GM13977 (cell line): ENCODE measurements around the gene ZNF362.

Experiments
- DNase-seq: peaks from one replicate; pipeline ENCODE4 v3.0.0; 2012; ENCODE audit warnings: low spot score
- CTCF ChIP-seq: IDR thresholded peaks from 2 replicates; pipeline ENCODE4 v1.5.1; 2012; ENCODE audit warnings: mild to moderate bottlenecking, control low read depth; ENCODE audit not compliant: insufficient read depth; ENCODE audit errors: extremely low read depth, missing control alignments
- in situ Hi-C: fragments of 300-500 bp; cut with MboI; formaldehyde crosslinking; loops from one replicate; pipeline ENCODE4 v1.12.0; 2022; ENCODE audit warnings: low sequenced_read_pairs, low pct_unique_long_range_greater_than_20kb, mixed read lengths, inconsistent platforms; ENCODE audit not compliant: unreplicated experiment

The ZNF362 gene

GRCh38 chr1:33300673-33301072 is 44.4 kb downstream of the ZNF362 start:
- DNase-seq, result no peak
- in situ Hi-C loops, result no loop called here
- no peak for TF ChIP-seq CTCF

DNA sequence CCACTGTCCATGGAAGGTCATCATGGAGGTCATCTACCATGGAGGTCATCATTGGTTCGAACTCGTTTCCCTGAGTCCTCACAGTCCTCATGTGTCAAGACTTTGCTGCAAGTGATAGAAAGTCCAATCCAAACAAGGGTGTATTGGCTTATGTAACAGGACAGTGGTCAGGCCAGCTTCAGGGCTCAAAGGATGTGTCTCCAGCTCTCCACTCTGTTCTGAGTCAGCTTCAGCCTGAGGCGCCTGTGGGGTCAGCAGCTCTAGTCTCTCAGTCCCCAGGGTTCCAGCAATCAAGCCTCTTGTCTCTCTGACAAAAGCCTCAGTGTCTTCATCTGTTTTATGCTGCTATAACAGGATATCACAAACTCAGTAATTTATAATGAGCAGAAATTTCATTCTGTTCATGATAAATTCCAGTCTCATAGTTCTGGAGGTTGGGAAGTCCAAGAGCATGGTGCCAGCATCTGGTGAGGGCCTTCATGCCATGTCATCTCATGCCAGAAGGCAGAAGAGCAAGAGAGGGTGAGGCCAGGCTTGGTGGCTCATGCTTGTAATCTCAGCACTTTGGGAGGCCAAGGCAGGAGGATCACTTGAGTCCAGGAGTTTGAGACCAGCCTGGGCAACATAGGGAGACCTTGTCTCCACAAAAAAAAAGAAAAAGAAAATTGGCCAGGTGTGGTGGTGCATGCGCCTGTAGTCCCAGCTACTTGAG is 45.1 kb downstream of the ZNF362 start:
- TF ChIP-seq CTCF, result no peak
- in situ Hi-C loops, result no loop called here
- DNase-seq, result no peak

DNA sequence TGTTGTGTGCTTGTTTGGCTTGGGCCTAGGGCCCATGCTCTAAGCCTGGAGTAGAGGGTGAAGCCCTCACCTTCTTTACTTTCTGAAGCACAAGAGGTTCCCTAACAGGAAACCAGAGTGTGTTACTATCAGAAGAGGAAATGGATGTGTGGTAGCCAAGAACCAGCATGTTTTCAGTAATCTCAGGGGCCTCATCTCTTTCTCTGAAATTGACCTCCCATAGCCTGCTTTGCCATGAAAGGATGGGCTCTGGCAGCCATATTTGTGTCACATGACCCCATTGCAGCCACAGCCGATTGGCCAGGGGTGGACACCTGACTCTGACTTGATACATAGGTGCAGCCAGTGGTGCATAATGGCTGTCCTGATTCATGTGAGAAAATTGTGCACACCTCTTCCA is 46.0 kb downstream of the ZNF362 start:
- in situ Hi-C loops, result no loop called here
- TF ChIP-seq CTCF, result no peak
- no peak for DNase-seq

DNA sequence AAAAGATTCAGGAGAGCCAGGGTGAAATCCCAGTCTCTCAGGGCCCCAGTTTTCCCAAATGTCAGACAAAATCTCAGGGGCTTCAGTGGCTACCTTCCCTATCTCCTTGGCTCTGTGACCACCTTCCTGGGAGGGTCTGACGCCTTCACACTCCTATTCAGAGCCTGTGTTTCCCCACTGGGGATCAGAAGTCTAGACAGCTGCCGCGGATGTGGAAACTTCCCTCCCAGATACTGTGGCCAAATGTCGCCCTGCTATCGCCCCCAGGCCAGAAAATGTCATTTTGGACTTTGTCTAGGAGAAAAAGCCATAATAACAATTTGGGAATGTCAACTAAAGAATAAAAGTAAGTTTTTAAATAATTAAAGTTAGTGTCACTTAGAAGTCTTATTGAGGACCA is 48.7 kb downstream of the ZNF362 start:
- TF ChIP-seq CTCF, result no peak
- no peak for DNase-seq
- in situ Hi-C loops, result no loop called here

GRCh38 chr1:33305816-33306652 is 49.7 kb downstream of the ZNF362 start:
- DNase-seq, result no peak
- in situ Hi-C loops, result no loop called here
- no peak for TF ChIP-seq CTCF

- no peak for TF ChIP-seq CTCF
- in situ Hi-C loops, result no loop called here
- DNase-seq, result no peak
Observed at GRCh38 chr1:33306653-33307493, 50.6 kb downstream of the ZNF362 start.
